NCI-H2171 treated with DMSO at 0.1 percent for 48 hours (cell line): ENCODE data around the gene SLC5A6.
A peak's percentile ranks its signal among the peaks of the same experiment; 100 is the strongest.

Experiments used
- DNase-seq: peaks from one replicate; lab custom pipeline; 2025; lab: John Stamatoyannopoulos, UW

SLC5A6 gene

DNA sequence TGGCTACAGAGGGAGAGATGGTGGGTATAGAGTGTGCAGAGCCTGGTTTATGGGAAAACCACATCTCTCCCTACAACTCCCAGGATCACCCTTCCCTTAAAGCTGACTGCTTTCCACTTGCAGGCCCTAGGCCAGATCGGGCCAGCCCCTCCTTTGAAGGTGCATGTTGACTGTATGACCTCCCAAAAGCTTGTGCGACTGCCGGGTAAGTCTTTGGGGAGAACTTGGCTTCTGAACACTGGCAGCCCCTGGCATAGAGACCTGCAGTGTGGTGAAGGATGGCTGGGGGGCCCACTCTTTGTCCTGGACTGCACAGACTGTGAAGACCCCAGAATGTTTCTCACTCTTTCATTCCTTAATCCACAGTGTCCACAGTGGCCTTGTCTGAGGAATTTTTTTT, 24.6 kb upstream of the SLC5A6 start:
- DNase-seq, result no peak

GRCh38 chr2:27236136-27236535, 24.1 kb upstream of the SLC5A6 start:
- DNase-seq, result no peak

DNA sequence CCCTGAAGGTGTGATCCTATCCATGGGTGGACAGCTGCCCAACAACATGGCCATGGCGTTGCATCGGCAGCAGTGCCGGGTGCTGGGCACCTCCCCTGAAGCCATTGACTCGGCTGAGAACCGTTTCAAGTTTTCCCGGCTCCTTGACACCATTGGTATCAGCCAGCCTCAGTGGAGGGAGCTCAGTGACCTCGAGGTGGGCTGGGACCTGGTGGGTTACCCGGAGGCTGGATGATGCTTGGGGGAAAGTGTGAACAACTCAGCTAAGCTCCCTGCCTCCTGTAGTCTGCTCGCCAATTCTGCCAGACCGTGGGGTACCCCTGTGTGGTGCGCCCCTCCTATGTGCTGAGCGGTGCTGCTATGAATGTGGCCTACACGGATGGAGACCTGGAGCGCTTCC, 21.3 kb upstream of the SLC5A6 start:
- DNase-seq, result no peak

- no peak for DNase-seq
Measured at GRCh38 chr2:27231921-27232320, 19.9 kb upstream of the SLC5A6 start.

- no peak for DNase-seq
Measured at GRCh38 chr2:27227501-27227900, 15.4 kb upstream of the SLC5A6 start.

- DNase-seq, result no peak
Measured at GRCh38 chr2:27225526-27225925, 13.5 kb upstream of the SLC5A6 start.

GRCh38 chr2:27223416-27223815, 11.3 kb upstream of the SLC5A6 start:
- no peak for DNase-seq

GRCh38 chr2:27222407-27222806, 10.3 kb upstream of the SLC5A6 start:
- no peak for DNase-seq

GRCh38 chr2:27221166-27221565, 9.1 kb upstream of the SLC5A6 start:
- no peak for DNase-seq

- DNase-seq, result no peak
Measured at GRCh38 chr2:27220091-27220490, 8.0 kb upstream of the SLC5A6 start.

- no peak for DNase-seq
Measured at GRCh38 chr2:27219091-27219490, 7.0 kb upstream of the SLC5A6 start.

- no peak for DNase-seq
Measured at GRCh38 chr2:27218614-27219013, 6.5 kb upstream of the SLC5A6 start.

- peak; percentile 97 for DNase-seq
Measured at GRCh38 chr2:27217173-27218121, 5.4 kb upstream of the SLC5A6 start, which contains the start of gene CAD. Gene CAD (plus strand): TSS chr2:27217369. CDS start chr2:27217552, 183 bp downstream.

DNA sequence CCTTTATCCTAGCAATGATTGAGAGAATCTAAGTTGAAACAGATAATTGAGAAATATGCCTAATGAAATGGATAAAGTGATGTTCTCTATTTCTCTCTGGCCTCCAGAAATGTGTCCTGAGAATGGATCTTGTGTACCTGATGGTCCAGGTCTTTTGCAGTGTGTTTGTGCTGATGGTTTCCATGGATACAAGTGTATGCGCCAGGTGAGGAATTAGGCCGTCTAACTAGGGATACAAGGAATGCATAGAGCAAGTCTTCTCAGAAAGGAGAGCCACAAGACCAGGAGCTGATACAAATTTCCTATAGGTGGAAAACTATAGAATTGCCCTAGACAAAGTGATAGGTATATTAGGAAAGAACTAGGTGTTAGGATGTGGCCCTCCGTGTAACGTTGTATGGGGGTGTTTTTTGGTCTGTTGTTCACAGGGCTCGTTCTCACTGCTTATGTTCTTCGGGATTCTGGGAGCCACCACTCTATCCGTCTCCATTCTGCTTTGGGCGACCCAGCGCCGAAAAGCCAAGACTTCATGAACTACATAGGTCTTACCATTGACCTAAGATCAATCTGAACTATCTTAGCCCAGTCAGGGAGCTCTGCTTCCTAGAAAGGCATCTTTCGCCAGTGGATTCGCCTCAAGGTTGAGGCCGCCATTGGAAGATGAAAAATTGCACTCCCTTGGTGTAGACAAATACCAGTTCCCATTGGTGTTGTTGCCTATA, 4.5 kb upstream of the SLC5A6 start:
- peak; percentile 7 for DNase-seq

GRCh38 chr2:27214941-27215340, 2.9 kb upstream of the SLC5A6 start:
- DNase-seq, result no peak

GRCh38 chr2:27212626-27213471, 781 bp upstream of the SLC5A6 start:
- peak; percentile 75 for DNase-seq

- no peak for DNase-seq
Measured at GRCh38 chr2:27211241-27211942, 676 bp downstream of the SLC5A6 start.

DNA sequence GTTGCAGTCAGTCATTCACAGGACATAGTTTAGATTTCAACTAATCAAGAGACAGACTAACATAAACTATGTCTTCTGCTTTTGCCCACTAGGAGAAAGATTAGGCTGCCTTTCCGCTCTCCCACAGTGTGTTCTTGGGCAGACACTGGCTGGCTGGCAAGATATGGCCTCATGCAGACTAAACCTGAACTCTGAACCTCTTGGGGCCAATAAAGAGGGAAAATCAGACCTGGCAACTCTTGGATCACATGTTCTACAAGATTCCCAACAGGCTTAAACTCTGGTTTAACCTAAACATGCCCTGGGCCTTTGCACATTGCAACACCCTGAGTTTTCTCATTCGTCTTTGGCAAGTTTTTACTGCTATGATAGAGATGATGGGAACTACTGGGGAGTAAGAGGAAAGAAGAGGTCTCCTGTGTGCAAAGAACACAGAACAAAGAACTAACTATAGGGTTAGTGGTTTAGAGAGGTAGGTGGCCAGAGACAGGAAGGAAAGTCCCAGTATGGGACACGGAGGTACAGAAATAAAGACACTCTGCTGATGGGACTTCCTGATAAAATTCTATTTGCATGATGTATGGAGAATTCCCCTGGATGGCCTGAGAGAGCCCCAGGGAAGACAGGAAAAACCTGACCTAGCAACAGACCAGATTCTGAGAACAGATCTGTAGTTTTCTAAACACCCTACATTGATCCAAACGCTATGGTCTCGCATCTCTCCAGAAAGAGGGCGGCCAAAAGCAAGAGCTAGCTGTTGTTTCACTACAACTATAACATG, 2.3 kb downstream of the SLC5A6 start:
- no peak for DNase-seq

GRCh38 chr2:27208486-27209050, 3.5 kb downstream of the SLC5A6 start:
- DNase-seq, result no peak

- no peak for DNase-seq
Measured at GRCh38 chr2:27206346-27206745, 5.7 kb downstream of the SLC5A6 start.
